ENCODE data around the gene KBTBD7. TPM values are rescaled to one million over a fixed set of nuclear protein-coding genes. Genes with fewer than 3 reads are reported as not detected.

The KBTBD7 gene
- total RNA-seq, 1 experiment from 2014 or later, result 6.2 TPM

DNA sequence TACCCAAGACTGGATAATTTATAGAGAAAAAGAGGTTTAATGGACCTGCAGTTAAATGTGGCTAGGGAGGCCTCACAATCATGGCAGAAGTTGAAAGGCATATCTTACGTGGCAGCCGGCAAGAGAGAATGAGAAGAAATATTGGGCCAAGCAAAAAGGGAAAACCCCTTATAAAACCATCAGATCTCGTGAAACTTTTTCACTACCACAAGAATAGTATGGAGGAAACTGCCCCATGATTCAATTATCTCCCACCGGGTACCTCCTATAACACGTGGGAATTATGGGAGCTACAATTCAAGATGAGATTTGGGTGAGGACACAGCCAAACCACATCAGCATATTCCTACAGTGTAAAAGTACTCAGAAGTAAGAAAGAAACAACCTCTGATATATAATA lies 4.7 kb upstream of the KBTBD7 start:
- DNase-seq (ENCODE audit: low read depth, low spot score), result no peak
- no peak overlapping the region for H3K4me2 ChIP-seq (ENCODE audit: low read length)
- H3K9me3 ChIP-seq (ENCODE audit: control insufficient read depth in 1 of 2, insufficient read depth in 1 of 2, low read depth in 1 of 2, low read length in 2 of 2), result no peaks in the 10 kb centered on the region
- H3K9me2 ChIP-seq (ENCODE audit: insufficient read depth), result no peaks in the 10 kb centered on the region
- no peak overlapping the region for H3K4me3 ChIP-seq (replicated peaks in 1 of 2; ENCODE audit: low read depth in 1 of 2, low read length in 2 of 2)
- RAD21 ChIA-PET (ENCODE audit: low non-redundant PET in 1 of 2, low total read pairs in 2 of 2, uncharacterized antibody in 2 of 2, unreplicated experiment in 2 of 2), result no interaction called here
- H4K20me1 ChIP-seq (ENCODE audit: insufficient read depth), result no peaks in the 10 kb centered on the region
- TF ChIP-seq FOSL1 (IDR thresholded peaks at IDR 0.05; ENCODE audit: low read depth) (no peak), CEBPB (IDR thresholded peaks at IDR 0.05; ENCODE audit: low read depth) (no peak), SRF (IDR thresholded peaks at IDR 0.05; ENCODE audit: low read depth) (no peak), YY1 (IDR thresholded peaks at IDR 0.05; ENCODE audit: extremely low read depth, insufficient replicate concordance, low read depth, low read length) (no peak)
- TF ChIP-seq, protein P1, sequence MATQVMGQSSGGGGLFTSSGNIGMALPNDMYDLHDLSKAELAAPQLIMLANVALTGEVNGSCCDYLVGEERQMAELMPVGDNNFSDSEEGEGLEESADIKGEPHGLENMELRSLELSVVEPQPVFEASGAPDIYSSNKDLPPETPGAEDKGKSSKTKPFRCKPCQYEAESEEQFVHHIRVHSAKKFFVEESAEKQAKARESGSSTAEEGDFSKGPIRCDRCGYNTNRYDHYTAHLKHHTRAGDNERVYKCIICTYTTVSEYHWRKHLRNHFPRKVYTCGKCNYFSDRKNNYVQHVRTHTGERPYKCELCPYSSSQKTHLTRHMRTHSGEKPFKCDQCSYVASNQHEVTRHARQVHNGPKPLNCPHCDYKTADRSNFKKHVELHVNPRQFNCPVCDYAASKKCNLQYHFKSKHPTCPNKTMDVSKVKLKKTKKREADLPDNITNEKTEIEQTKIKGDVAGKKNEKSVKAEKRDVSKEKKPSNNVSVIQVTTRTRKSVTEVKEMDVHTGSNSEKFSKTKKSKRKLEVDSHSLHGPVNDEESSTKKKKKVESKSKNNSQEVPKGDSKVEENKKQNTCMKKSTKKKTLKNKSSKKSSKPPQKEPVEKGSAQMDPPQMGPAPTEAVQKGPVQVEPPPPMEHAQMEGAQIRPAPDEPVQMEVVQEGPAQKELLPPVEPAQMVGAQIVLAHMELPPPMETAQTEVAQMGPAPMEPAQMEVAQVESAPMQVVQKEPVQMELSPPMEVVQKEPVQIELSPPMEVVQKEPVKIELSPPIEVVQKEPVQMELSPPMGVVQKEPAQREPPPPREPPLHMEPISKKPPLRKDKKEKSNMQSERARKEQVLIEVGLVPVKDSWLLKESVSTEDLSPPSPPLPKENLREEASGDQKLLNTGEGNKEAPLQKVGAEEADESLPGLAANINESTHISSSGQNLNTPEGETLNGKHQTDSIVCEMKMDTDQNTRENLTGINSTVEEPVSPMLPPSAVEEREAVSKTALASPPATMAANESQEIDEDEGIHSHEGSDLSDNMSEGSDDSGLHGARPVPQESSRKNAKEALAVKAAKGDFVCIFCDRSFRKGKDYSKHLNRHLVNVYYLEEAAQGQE (IDR thresholded peaks at IDR 0.05; ENCODE audit: low read depth), result no peak
- peaks cover 0 to 5% of the 10 kb centered on the region in 2 experiments; a peak in 1 of 4 replicates for H3K4me1 ChIP-seq (ENCODE audit: control insufficient read depth in 1 of 2, insufficient read depth in 2 of 2, low read length in 2 of 2)
- no peak for ATAC-seq
- H3K79me2 ChIP-seq (ENCODE audit: insufficient read depth, low read length), result no peaks in the 10 kb centered on the region
- no peaks in the 10 kb centered on the region for H3K27me3 ChIP-seq (ENCODE audit: insufficient read depth, low read length)
- CTCF ChIA-PET, result no interaction called here
- POLR2A ChIA-PET, result no interaction called here
- no peak overlapping the region for H2AFZ ChIP-seq (ENCODE audit: low read depth, low read length, poor library complexity, severe bottlenecking)
- no TSS peak for BruUV-seq (replicated peaks)
- no peak overlapping the region for H3K9ac ChIP-seq (ENCODE audit: low read length)
- no peaks in the 10 kb centered on the region for H3K36me3 ChIP-seq (ENCODE audit: control insufficient read depth in 1 of 2, insufficient read depth in 2 of 2, low read length in 2 of 2)
- intact Hi-C loops (cut with micrococcal nuclease), result no loop called here
- no peak overlapping the region for H3K27ac ChIP-seq (ENCODE audit: low read depth, low read length)

DNA sequence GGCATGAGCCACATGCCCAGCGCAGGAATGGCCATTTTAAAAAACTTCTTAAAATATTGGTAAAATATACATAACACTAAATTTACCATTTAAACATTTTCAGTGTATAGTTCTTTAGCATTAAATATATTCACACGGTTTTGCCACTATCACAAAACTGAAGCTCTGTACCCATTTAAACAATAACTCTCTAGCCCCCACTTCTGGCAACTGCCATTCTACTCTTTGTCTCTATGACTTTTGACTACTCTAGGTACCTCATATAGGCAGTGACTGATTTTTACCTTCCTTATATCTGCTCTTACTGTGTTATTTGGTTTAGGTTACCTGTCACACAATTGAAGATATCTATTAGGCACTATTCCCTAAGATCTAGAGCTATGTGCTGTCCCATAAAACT lies 2.3 kb upstream of the KBTBD7 start:
- DNase-seq (ENCODE audit: low read depth, low spot score) (no peak), ATAC-seq (no peak)
- no TSS peak for BruUV-seq (replicated peaks)
- Histone ChIP-seq H4K20me1 (ENCODE audit: insufficient read depth) (no peaks in the 10 kb centered on the region), H3K27ac (ENCODE audit: low read depth, low read length) (no peak overlapping the region), H3K4me2 (ENCODE audit: low read length) (no peak overlapping the region), H3K4me1 (ENCODE audit: control insufficient read depth in 1 of 2, insufficient read depth in 2 of 2, low read length in 2 of 2) (peaks cover 0 to 8% of the 10 kb centered on the region in 2 experiments; a peak in 1 of 4 replicates), H3K9ac (ENCODE audit: low read length) (no peak overlapping the region), H2AFZ (ENCODE audit: low read depth, low read length, poor library complexity, severe bottlenecking) (no peak overlapping the region), H3K4me3 (replicated peaks in 1 of 2; ENCODE audit: low read depth in 1 of 2, low read length in 2 of 2) (no peak overlapping the region), H3K9me3 (ENCODE audit: control insufficient read depth in 1 of 2, insufficient read depth in 1 of 2, low read depth in 1 of 2, low read length in 2 of 2) (no peaks in the 10 kb centered on the region), H3K79me2 (ENCODE audit: insufficient read depth, low read length) (no peaks in the 10 kb centered on the region), H3K9me2 (ENCODE audit: insufficient read depth) (no peaks in the 10 kb centered on the region), H3K27me3 (ENCODE audit: insufficient read depth, low read length) (no peaks in the 10 kb centered on the region), H3K36me3 (ENCODE audit: control insufficient read depth in 1 of 2, insufficient read depth in 2 of 2, low read length in 2 of 2) (no peaks in the 10 kb centered on the region)
- intact Hi-C loops (cut with micrococcal nuclease), result no loop called here
- POLR2A ChIA-PET, result no interaction called here
- CTCF ChIA-PET, result no interaction called here
- RAD21 ChIA-PET (ENCODE audit: low non-redundant PET in 1 of 2, low total read pairs in 2 of 2, uncharacterized antibody in 2 of 2, unreplicated experiment in 2 of 2), result no interaction called here
- TF ChIP-seq, protein P2, sequence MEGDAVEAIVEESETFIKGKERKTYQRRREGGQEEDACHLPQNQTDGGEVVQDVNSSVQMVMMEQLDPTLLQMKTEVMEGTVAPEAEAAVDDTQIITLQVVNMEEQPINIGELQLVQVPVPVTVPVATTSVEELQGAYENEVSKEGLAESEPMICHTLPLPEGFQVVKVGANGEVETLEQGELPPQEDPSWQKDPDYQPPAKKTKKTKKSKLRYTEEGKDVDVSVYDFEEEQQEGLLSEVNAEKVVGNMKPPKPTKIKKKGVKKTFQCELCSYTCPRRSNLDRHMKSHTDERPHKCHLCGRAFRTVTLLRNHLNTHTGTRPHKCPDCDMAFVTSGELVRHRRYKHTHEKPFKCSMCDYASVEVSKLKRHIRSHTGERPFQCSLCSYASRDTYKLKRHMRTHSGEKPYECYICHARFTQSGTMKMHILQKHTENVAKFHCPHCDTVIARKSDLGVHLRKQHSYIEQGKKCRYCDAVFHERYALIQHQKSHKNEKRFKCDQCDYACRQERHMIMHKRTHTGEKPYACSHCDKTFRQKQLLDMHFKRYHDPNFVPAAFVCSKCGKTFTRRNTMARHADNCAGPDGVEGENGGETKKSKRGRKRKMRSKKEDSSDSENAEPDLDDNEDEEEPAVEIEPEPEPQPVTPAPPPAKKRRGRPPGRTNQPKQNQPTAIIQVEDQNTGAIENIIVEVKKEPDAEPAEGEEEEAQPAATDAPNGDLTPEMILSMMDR (IDR thresholded peaks at IDR 0.05 in 2 of 3, conservative IDR thresholded peaks at IDR 0.05 in 1 of 3; ENCODE audit: borderline replicate concordance in 1 of 3, insufficient read depth in 1 of 3, low read depth in 2 of 3, low read length in 2 of 3), result peak in 2 of 3 experiments; percentile 20 to 36; a peak in 1 of 6 replicates
- no peak for TF ChIP-seq POLR2AphosphoS5 (IDR thresholded peaks at IDR 0.05; ENCODE audit: low read depth, low read length)
- TF ChIP-seq ELF1 (IDR thresholded peaks at IDR 0.05; ENCODE audit: borderline replicate concordance, low read depth), result no peak
- TF ChIP-seq RAD21 (IDR thresholded peaks at IDR 0.05; ENCODE audit: low read depth), result peak; percentile 38; the same call in 1 of the 2 replicates
- TF ChIP-seq, protein P3, sequence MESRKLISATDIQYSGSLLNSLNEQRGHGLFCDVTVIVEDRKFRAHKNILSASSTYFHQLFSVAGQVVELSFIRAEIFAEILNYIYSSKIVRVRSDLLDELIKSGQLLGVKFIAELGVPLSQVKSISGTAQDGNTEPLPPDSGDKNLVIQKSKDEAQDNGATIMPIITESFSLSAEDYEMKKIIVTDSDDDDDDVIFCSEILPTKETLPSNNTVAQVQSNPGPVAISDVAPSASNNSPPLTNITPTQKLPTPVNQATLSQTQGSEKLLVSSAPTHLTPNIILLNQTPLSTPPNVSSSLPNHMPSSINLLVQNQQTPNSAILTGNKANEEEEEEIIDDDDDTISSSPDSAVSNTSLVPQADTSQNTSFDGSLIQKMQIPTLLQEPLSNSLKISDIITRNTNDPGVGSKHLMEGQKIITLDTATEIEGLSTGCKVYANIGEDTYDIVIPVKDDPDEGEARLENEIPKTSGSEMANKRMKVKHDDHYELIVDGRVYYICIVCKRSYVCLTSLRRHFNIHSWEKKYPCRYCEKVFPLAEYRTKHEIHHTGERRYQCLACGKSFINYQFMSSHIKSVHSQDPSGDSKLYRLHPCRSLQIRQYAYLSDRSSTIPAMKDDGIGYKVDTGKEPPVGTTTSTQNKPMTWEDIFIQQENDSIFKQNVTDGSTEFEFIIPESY (IDR thresholded peaks at IDR 0.05; ENCODE audit: extremely low read depth, insufficient replicate concordance, low read length), result no peak
- TF ChIP-seq SIN3A (IDR thresholded peaks at IDR 0.05; ENCODE audit: low read depth), result no peak
- TF ChIP-seq SRF (IDR thresholded peaks at IDR 0.05; ENCODE audit: low read depth), result no peak
- TF ChIP-seq CEBPB (IDR thresholded peaks at IDR 0.05; ENCODE audit: low read depth), result no peak
- no peak for TF ChIP-seq ZNF274 (IDR thresholded peaks at IDR 0.05; ENCODE audit: low read depth, low read length)

Data from HCT116 (cell line).